Measurements from ENCODE around the gene AADAC. TPM values are rescaled to one million over a fixed set of nuclear protein-coding genes. Genes with fewer than 3 reads are reported as not detected.
A peak's percentile ranks its signal among the peaks of the same experiment; 100 is the strongest.

AADAC gene
- total and polyA plus RNA-seq, 2 of the 13 experiments (the other 11 are each of a cell fraction or from before 2014, with no cell fraction given), result 0.87 to 1.5 TPM

DNA sequence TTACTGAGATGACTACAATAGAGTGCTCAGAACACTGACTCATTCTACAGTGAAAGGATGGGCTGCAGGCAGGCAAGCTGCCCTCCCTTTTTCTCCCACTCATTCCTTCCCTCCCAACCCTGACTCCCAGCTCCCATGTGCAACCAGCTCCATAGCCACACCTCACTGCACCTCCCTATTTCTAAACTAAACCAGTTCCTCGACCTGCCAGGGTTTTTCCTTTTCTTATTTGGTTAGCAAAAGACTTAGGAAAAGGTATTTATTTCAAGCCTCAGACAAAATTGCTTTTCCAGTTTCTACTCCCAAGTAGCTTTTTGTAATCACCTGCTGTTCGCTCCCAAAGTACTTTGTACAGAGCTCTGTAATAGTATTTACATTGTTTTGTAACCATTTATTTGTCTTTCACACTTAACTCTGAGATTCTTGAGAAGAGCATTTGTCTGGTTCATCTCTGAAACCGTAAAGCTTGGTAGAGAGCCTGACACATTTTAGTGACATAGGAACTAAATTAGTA lies 2.2 kb downstream of the AADAC start (continued):
- TF ChIP-seq ZBTB43 (CRISPR knock-in tag; conservative IDR thresholded peaks at IDR 0.05) (peak; percentile 75; the same call in 1 of the 2 replicates), ZNF329 (CRISPR knock-in tag; IDR thresholded peaks at IDR 0.05; ENCODE audit: low read depth) (no peak), KIAA2018 (CRISPR knock-in tag; IDR thresholded peaks at IDR 0.05; ENCODE audit: borderline replicate concordance) (no peak), HNF4G (IDR thresholded peaks at IDR 0.05; ENCODE audit: borderline replicate concordance, low read depth, low read length) (peak; percentile 33; the same call in 1 of the 2 replicates), HNF4G (CRISPR knock-in tag; IDR thresholded peaks at IDR 0.05; ENCODE audit: borderline replicate concordance, low read depth) (no peak), CENPBD1 (CRISPR knock-in tag; IDR thresholded peaks at IDR 0.05; ENCODE audit: borderline replicate concordance, low read depth) (no peak), SP140L (CRISPR knock-in tag; IDR thresholded peaks at IDR 0.05; ENCODE audit: borderline replicate concordance) (0 out of 2 replicates have a peak, but pooled peaks have one; percentile 35), FOSL2 (CRISPR knock-in tag; IDR thresholded peaks at IDR 0.05) (peak; percentile 80), TCF12 (IDR thresholded peaks at IDR 0.05) (no peak), TCF12 (CRISPR knock-in tag; IDR thresholded peaks at IDR 0.05) (no peak), BORCS8-MEF2B (CRISPR knock-in tag; IDR thresholded peaks at IDR 0.05) (no peak)
- TF ChIP-seq, protein P1, sequence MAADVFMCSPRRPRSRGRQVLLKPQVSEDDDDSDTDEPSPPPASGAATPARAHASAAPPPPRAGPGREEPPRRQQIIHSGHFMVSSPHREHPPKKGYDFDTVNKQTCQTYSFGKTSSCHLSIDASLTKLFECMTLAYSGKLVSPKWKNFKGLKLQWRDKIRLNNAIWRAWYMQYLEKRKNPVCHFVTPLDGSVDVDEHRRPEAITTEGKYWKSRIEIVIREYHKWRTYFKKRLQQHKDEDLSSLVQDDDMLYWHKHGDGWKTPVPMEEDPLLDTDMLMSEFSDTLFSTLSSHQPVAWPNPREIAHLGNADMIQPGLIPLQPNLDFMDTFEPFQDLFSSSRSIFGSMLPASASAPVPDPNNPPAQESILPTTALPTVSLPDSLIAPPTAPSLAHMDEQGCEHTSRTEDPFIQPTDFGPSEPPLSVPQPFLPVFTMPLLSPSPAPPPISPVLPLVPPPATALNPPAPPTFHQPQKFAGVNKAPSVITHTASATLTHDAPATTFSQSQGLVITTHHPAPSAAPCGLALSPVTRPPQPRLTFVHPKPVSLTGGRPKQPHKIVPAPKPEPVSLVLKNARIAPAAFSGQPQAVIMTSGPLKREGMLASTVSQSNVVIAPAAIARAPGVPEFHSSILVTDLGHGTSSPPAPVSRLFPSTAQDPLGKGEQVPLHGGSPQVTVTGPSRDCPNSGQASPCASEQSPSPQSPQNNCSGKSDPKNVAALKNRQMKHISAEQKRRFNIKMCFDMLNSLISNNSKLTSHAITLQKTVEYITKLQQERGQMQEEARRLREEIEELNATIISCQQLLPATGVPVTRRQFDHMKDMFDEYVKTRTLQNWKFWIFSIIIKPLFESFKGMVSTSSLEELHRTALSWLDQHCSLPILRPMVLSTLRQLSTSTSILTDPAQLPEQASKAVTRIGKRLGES (CRISPR knock-in tag; IDR thresholded peaks at IDR 0.05; ENCODE audit: borderline replicate concordance), result 0 out of 2 replicates have a peak, but pooled peaks have one; percentile 30
- TF ChIP-seq, protein P2, sequence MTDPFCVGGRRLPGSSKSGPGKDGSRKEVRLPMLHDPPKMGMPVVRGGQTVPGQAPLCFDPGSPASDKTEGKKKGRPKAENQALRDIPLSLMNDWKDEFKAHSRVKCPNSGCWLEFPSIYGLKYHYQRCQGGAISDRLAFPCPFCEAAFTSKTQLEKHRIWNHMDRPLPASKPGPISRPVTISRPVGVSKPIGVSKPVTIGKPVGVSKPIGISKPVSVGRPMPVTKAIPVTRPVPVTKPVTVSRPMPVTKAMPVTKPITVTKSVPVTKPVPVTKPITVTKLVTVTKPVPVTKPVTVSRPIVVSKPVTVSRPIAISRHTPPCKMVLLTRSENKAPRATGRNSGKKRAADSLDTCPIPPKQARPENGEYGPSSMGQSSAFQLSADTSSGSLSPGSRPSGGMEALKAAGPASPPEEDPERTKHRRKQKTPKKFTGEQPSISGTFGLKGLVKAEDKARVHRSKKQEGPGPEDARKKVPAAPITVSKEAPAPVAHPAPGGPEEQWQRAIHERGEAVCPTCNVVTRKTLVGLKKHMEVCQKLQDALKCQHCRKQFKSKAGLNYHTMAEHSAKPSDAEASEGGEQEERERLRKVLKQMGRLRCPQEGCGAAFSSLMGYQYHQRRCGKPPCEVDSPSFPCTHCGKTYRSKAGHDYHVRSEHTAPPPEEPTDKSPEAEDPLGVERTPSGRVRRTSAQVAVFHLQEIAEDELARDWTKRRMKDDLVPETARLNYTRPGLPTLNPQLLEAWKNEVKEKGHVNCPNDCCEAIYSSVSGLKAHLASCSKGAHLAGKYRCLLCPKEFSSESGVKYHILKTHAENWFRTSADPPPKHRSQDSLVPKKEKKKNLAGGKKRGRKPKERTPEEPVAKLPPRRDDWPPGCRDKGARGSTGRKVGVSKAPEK (CRISPR knock-in tag; IDR thresholded peaks at IDR 0.05; ENCODE audit: borderline replicate concordance), result no peak
